CD4-positive, alpha-beta T cell (primary cell): ENCODE data around the gene HOOK2. TPM values are rescaled to one million over a fixed set of nuclear protein-coding genes. Genes with fewer than 3 reads are reported as not detected.

Source experiments
- ATAC-seq: fragments of 200-7000 bp; cut with Tn5 transposase; one replicate; pipeline ENCODE4 v1.10.0; 2022; ENCODE audit warnings: mild to moderate bottlenecking; ENCODE audit not compliant: poor library complexity
- CTCF ChIA-PET: fragments of 350-600 bp; sonication (Branson Sonifier 250); formaldehyde crosslinking; loops from one replicate; lab custom pipeline; 2021; ENCODE audit warnings: antibody characterized with exemption, inconsistent platforms; lab: Charles Lee
- POLR2A ChIA-PET: fragments of 350-600 bp; sonication (Branson Sonifier 250); formaldehyde crosslinking; loops from one replicate; lab custom pipeline; 2021; ENCODE audit warnings: antibody characterized with exemption, inconsistent platforms; lab: Charles Lee
- DNase-seq, 14 experiments: peaks; one replicate each; pipeline ENCODE4 v3.0.0-alpha.2; 2013 to 2020; ENCODE audit warnings: mixed read lengths in 2 of 14
- H3K27ac ChIP-seq, 2 donors: one replicate each; pipeline versions ENCODE4 v1.5.1 to v1.7.0; 2013; ENCODE audit warnings: low read length in 2 of 2, low read depth in 1 of 2, mild to moderate bottlenecking in 1 of 2
- H3K27me3 ChIP-seq, 2 experiments: 1 replicate in 1 of 2; 2 replicates in 1 of 2; pipeline versions ENCODE4 v1.6.1 to v1.7.0; 2013; ENCODE audit warnings: low read length in 2 of 2, control low read depth in 1 of 2, mild to moderate bottlenecking in 1 of 2, moderate library complexity in 1 of 2; ENCODE audit not compliant: insufficient read depth in 2 of 2, control insufficient read depth in 1 of 2
- H3K36me3 ChIP-seq: one replicate; pipeline ENCODE4 v1.6.1; 2013; ENCODE audit warnings: low read length, control low read depth; ENCODE audit not compliant: insufficient read depth
- H3K4me1 ChIP-seq: one replicate; pipeline ENCODE4 v1.6.1; 2013; ENCODE audit warnings: low read length, control low read depth; ENCODE audit not compliant: insufficient read depth
- H3K4me3 ChIP-seq: one replicate; pipeline ENCODE4 v1.5.1; 2013; ENCODE audit warnings: mild to moderate bottlenecking, low read length, moderate library complexity
- H3K9me3 ChIP-seq, 2 experiments: 1 replicate in 1 of 2; 2 replicates in 1 of 2; pipeline versions ENCODE4 v1.6.1 to v1.7.0; 2013; ENCODE audit warnings: low read length in 2 of 2, mild to moderate bottlenecking in 2 of 2, control low read depth in 1 of 2, moderate library complexity in 1 of 2; ENCODE audit not compliant: control insufficient read depth in 1 of 2, insufficient read depth in 1 of 2
- H3K27ac Mint-ChIP-seq: one replicate; pipeline ENCODE4 v1.8.0; 2020; ENCODE audit warnings: mixed read lengths
- H3K27me3 Mint-ChIP-seq: one replicate; pipeline ENCODE4 v1.8.0; 2021; ENCODE audit warnings: mixed read lengths
- H3K36me3 Mint-ChIP-seq: one replicate; pipeline ENCODE4 v1.8.0; 2021; ENCODE audit warnings: low read depth, mixed read lengths
- H3K4me1 Mint-ChIP-seq: one replicate; pipeline ENCODE4 v1.8.0; 2021; ENCODE audit warnings: low read depth, mixed read lengths
- H3K4me3 Mint-ChIP-seq: one replicate; pipeline ENCODE4 v1.8.0; 2020; ENCODE audit warnings: mild to moderate bottlenecking, mixed read lengths
- H3K9me3 Mint-ChIP-seq: one replicate; pipeline ENCODE4 v1.8.0; 2020; ENCODE audit warnings: mixed read lengths
- intact Hi-C, 2 experiments: fragments of 100-400 bp; cut with DNase I in 1 of 2; cut with micrococcal nuclease in 1 of 2; formaldehyde crosslinking; loops; one replicate each; pipeline versions ENCODE4 v1.15.1 to v1.9.0; 2023 to 2025; cut with DNase I, micrococcal nuclease
- total RNA-seq, 174 experiments: library from RNA in 2 of 174; stranded (reverse) in 2 of 174; gene quantifications; one replicate each; pipeline ENCODE4 v1.2.3 and lab custom pipeline; 2021 to 2026
- TF ChIP-seq, protein P1 (sequence below): fragments of 200-600 bp; IDR thresholded peaks from one replicate; pipeline ENCODE4 v1.8.0; 2022; ENCODE audit warnings: antibody characterized with exemption, mild to moderate bottlenecking

The HOOK2 gene
- total RNA-seq, 2 experiments from 2014 or later, result 14.8 to 17.0 TPM

DNA sequence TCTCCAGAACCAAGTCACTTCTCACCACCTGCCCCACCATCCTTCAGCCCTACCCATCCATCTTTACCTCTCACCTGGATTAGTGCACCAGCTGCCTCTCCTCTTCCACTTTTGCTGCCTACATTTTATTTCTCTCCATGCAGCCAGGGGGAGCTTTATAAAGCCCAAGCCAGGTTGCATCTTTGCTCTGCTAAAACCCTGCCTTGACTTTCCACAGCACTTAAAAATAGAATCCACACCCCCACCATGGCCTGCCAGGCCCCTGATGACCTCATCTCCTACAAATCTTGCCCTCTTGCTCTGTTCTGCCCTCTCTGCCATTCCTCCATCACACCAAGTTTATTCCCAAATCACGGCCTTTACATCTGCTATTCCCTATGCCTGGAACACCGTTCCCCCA is 1.8 kb downstream of the HOOK2 start:
- Histone ChIP-seq H3K4me3 (no peak overlapping the region), H3K27me3 (no peaks in the 10 kb centered on the region), H3K27ac (no peak overlapping the region), H3K4me1 (peaks cover 50% of the 10 kb centered on the region), H3K36me3 (no peaks in the 10 kb centered on the region), H3K9me3 (no peaks in the 10 kb centered on the region)
- TF ChIP-seq, protein P1, sequence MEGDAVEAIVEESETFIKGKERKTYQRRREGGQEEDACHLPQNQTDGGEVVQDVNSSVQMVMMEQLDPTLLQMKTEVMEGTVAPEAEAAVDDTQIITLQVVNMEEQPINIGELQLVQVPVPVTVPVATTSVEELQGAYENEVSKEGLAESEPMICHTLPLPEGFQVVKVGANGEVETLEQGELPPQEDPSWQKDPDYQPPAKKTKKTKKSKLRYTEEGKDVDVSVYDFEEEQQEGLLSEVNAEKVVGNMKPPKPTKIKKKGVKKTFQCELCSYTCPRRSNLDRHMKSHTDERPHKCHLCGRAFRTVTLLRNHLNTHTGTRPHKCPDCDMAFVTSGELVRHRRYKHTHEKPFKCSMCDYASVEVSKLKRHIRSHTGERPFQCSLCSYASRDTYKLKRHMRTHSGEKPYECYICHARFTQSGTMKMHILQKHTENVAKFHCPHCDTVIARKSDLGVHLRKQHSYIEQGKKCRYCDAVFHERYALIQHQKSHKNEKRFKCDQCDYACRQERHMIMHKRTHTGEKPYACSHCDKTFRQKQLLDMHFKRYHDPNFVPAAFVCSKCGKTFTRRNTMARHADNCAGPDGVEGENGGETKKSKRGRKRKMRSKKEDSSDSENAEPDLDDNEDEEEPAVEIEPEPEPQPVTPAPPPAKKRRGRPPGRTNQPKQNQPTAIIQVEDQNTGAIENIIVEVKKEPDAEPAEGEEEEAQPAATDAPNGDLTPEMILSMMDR, result no peak
- Mint-ChIP-seq H3K27me3 (no peaks in the 10 kb centered on the region), H3K36me3 (no peaks in the 10 kb centered on the region), H3K9me3 (no peaks in the 10 kb centered on the region), H3K27ac (no peak overlapping the region), H3K4me1 (peaks cover 29% of the 10 kb centered on the region), H3K4me3 (peak overlapping the region; percentile 59)
- intact Hi-C loops, result no loop called here
- ATAC-seq (no peak), DNase-seq (peak in 2 of 14 experiments; percentile 10 to 37)
- POLR2A ChIA-PET, result interaction anchor here (1.0 to 8.4 kb wide), 2 partner anchors 10 to 21 kb away, joined by 3 to 301 read pairs; partner anchors contain the start of gene JUNB
- CTCF ChIA-PET, result interaction anchor here (1.4 to 2.3 kb wide), 4 partner anchors 13 to 50 kb away, joined by 3 to 7 read pairs (median 6); partner anchors contain the start of gene TNPO2

DNA sequence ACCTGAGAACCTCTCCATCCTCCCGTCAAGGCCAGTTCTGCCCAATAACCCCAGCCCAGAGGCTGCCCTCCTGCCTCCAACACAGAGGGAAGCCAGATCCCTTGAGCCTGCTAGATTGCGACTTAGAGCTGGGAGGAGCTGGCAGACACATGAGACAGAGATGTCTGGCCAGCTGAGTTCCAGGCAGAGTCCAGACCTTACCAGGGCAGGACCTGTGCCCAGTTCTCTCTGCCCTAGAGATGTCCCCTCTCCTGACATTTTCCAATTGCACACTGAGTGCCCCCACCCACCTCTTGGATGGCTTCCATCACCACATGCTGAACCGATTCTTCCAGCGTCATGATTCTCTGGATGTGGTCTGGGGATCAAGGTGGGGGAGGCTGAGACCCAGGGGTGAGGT is 3.0 kb downstream of the HOOK2 start:
- no peaks in the 10 kb centered on the region for H3K27me3 ChIP-seq
- intact Hi-C loops, result no loop called here
- ChIA-PET POLR2A (interaction anchor here (8.4 kb wide), 1 partner anchor 22 kb away, joined by 301 read pairs; the partner anchor contains the start of gene JUNB), CTCF (interaction anchor here (1.7 kb wide), 1 partner anchor 15 kb away, joined by 6 read pairs; no protein-coding TSS in a partner anchor)
- Mint-ChIP-seq H3K27me3 (no peaks in the 10 kb centered on the region), H3K4me1 (peaks cover 17% of the 10 kb centered on the region), H3K36me3 (no peaks in the 10 kb centered on the region), H3K9me3 (no peaks in the 10 kb centered on the region), H3K27ac (no peak overlapping the region), H3K4me3 (no peak overlapping the region)
- ATAC-seq (no peak), DNase-seq (no peak)
- no peak overlapping the region for H3K27ac ChIP-seq
- H3K36me3 ChIP-seq, result no peaks in the 10 kb centered on the region
- H3K4me1 ChIP-seq, result peaks cover 37% of the 10 kb centered on the region
- H3K4me3 ChIP-seq, result no peak overlapping the region
- no peaks in the 10 kb centered on the region for H3K9me3 ChIP-seq
- TF ChIP-seq, protein P1, result no peak

DNA sequence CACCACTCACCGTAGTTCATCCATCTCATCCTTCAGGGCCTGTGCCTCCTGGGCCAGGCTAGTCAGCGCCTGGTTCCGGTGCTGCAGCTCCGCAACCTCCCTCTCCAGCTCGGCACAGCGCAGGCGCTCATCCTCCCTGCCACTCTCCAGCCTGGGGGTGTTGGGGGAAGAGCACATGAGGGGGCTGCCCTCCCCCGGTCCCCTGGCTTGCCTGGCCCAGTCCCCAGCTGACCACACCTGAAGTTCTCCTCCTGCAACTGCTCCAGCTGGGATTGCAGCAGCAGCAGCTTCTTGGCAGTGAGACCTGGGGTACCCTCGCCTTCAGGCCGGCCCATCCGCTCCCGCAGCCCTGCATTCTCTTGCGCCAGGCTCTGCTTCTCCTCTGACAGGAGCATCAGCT is 4.4 kb downstream of the HOOK2 start:
- intact Hi-C loops, result no loop called here
- Mint-ChIP-seq H3K9me3 (no peaks in the 10 kb centered on the region), H3K27me3 (no peaks in the 10 kb centered on the region), H3K27ac (no peak overlapping the region), H3K4me1 (peaks cover 14% of the 10 kb centered on the region), H3K36me3 (no peaks in the 10 kb centered on the region), H3K4me3 (no peak overlapping the region)
- H3K36me3 ChIP-seq, result no peaks in the 10 kb centered on the region
- no peak for ATAC-seq
- H3K4me3 ChIP-seq, result no peak overlapping the region
- DNase-seq, result no peak
- ChIA-PET POLR2A (interaction anchor here (2.4 kb wide), 1 partner anchor 21 kb away, joined by 23 read pairs; the partner anchor contains the start of gene JUNB), CTCF (no interaction called here)
- no peak overlapping the region for H3K27ac ChIP-seq
- H3K27me3 ChIP-seq, result no peaks in the 10 kb centered on the region
- peaks cover 30% of the 10 kb centered on the region for H3K4me1 ChIP-seq
- H3K9me3 ChIP-seq, result no peaks in the 10 kb centered on the region
- TF ChIP-seq, protein P1, result no peak
